GM23248 (cell line): ENCODE data around the gene NOSIP. TPM values are rescaled to one million over a fixed set of nuclear protein-coding genes. Genes with fewer than 3 reads are reported as not detected.
A peak's percentile ranks its signal among the peaks of the same experiment; 100 is the strongest.

Experiments used
- DNase-seq: peaks from one replicate; pipeline ENCODE4 v3.0.0-alpha.2; 2015
- H2AFZ ChIP-seq: fragments of 200-600 bp; sonication (generic); 2 replicates; pipeline ENCODE4 v1.6.1; 2016; ENCODE audit warnings: antibody characterized with exemption
- H3F3A ChIP-seq: fragments of 200-600 bp; sonication (generic); 2 replicates; pipeline ENCODE4 v1.6.1; 2016; ENCODE audit warnings: mild to moderate bottlenecking, antibody characterized with exemption, mixed run types; ENCODE audit not compliant: insufficient read depth
- H3K27ac ChIP-seq: fragments of 200-600 bp; sonication (generic); 2 replicates; pipeline ENCODE4 v1.5.1; 2016; ENCODE audit warnings: mild to moderate bottlenecking
- H3K27me3 ChIP-seq: fragments of 200-600 bp; sonication (generic); replicated peaks from 2 replicates; pipeline ENCODE4 v1.6.1; 2016; ENCODE audit warnings: mild to moderate bottlenecking; ENCODE audit not compliant: insufficient read depth
- H3K36me3 ChIP-seq: fragments of 200-600 bp; sonication (generic); 2 replicates; pipeline ENCODE4 v1.6.1; 2016; ENCODE audit warnings: low read depth, mild to moderate bottlenecking
- H3K4me1 ChIP-seq: fragments of 200-600 bp; sonication (generic); 2 replicates; pipeline ENCODE4 v1.6.1; 2016; ENCODE audit warnings: mild to moderate bottlenecking; ENCODE audit not compliant: insufficient read depth
- H3K4me2 ChIP-seq: fragments of 200-600 bp; sonication (generic); one replicate; pipeline ENCODE4 v1.6.1; 2016; ENCODE audit warnings: mild to moderate bottlenecking; ENCODE audit not compliant: unreplicated experiment
- H3K4me3 ChIP-seq: fragments of 200-600 bp; sonication (generic); 2 replicates; pipeline ENCODE4 v1.5.1; 2016; ENCODE audit warnings: mild to moderate bottlenecking
- H3K79me2 ChIP-seq: fragments of 200-600 bp; sonication (generic); 2 replicates; pipeline ENCODE4 v1.6.1; 2016; ENCODE audit warnings: mild to moderate bottlenecking; ENCODE audit not compliant: insufficient read depth
- H3K9ac ChIP-seq: fragments of 200-600 bp; sonication (generic); 2 replicates; pipeline ENCODE4 v1.6.1; 2016; ENCODE audit warnings: mild to moderate bottlenecking
- H3K9me2 ChIP-seq: fragments of 200-600 bp; sonication (generic); 2 replicates; pipeline ENCODE4 v1.6.1; 2016; ENCODE audit warnings: mixed run types, mild to moderate bottlenecking, moderate library complexity; ENCODE audit not compliant: insufficient read depth
- H3K9me3 ChIP-seq: fragments of 200-600 bp; sonication (generic); one replicate; pipeline ENCODE4 v1.6.1; 2017; ENCODE audit warnings: low read depth
- H4K20me1 ChIP-seq: fragments of 200-600 bp; sonication (generic); 2 replicates; pipeline ENCODE4 v1.6.0; 2016; ENCODE audit not compliant: insufficient read depth
- EZH2 ChIP-seq: fragments of 200-600 bp; sonication (generic); IDR thresholded peaks from 2 replicates; pipeline ENCODE4 v1.6.1; 2018; ENCODE audit warnings: antibody characterized with exemption, mild to moderate bottlenecking; ENCODE audit not compliant: insufficient read depth, poor library complexity, severe bottlenecking
- EZH2phosphoT487 ChIP-seq: fragments of 200-600 bp; sonication (generic); IDR thresholded peaks from 2 replicates; pipeline ENCODE4 v1.6.1; 2018; ENCODE audit warnings: antibody characterized with exemption, moderate library complexity, mild to moderate bottlenecking, low read depth; ENCODE audit not compliant: insufficient read depth
- WGBS, 2 experiments: methylation state at CpG; one replicate each; pipeline ENCODE4 v1.1.6; 2015 to 2017; ENCODE audit warnings: low lambda C conversion rate in 2 of 2, low coverage in 1 of 2; ENCODE audit errors: missing lambda C conversion rate in 2 of 2; 5-methylcytosine and 5-hydroxymethylcytosine counted together
- in situ Hi-C: fragments of 300-500 bp; cut with MboI; formaldehyde crosslinking; loops from 2 replicates; pipeline ENCODE4 v1.15.0; 2020
- polyA plus RNA-seq: library from polyadenylated mRNA; unstranded; fragments of >200 nt; fragmentation: Nextera tagmentation; extraction: Ambion mirVana; gene quantifications from 2 replicates; pipeline ENCODE4 v1.2.1, GENCODE V29; 2016
- total RNA-seq: library from RNA; depleted of rRNA; stranded (reverse); fragments of >200 nt; shearing (Covaris generic); gene quantifications from 2 replicates; pipeline ENCODE4 v1.2.3, GENCODE V29; 2014

NOSIP gene
- total and polyA plus RNA-seq, 2 experiments from 2014 or later, result 53.2 to 84.3 TPM

- peaks cover 88% of the 10 kb centered on the region for H3K79me2 ChIP-seq
- TF ChIP-seq EZH2, result no peak
- TF ChIP-seq EZH2phosphoT487, result no peak
Measured at GRCh38 chr19:49596407-49596806, 16.1 kb upstream of the NOSIP start.

DNA sequence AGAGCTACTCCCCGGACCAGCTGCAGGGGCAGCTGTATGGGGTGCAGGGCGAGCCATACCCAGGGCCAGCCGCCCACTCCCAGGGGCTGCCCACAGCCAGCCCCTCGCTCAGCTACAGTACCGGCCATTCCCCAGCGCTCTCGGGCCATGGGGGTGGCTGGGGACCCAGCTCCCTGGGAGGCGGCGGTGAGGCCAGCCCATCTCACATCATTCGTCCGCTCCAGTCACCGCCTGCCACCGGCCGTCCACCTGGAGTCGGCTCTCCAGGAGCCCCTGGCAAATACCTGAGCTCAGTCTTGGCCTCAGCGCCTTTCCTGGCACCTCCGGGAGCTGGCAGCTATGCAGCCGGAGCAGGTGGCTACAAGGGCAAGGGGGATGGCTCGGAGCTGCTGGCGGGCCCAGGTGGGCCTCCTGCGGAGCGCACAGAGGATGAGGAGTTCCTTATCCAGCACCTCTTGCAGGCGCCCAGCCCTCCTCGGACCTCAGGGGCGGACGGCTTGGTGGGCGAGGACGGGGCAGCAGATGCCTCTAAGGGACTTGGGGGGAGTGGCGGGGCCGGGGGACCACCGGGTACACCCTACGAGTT, 15.6 kb upstream of the NOSIP start:
- Histone ChIP-seq H3K79me2 (peaks cover 84% of the 10 kb centered on the region), H2AFZ (no peak overlapping the region), H3F3A (peaks cover 13% of the 10 kb centered on the region), H3K9me3 (no peaks in the 10 kb centered on the region), H3K9me2 (no peaks in the 10 kb centered on the region), H4K20me1 (peaks cover 6% of the 10 kb centered on the region; the same call in 1 of the 2 replicates), H3K36me3 (peaks cover 4% of the 10 kb centered on the region; the same call in 1 of the 2 replicates), H3K4me3 (no peak overlapping the region), H3K9ac (no peak overlapping the region), H3K27me3 (no peaks in the 10 kb centered on the region), H3K27ac (no peak overlapping the region), H3K4me1 (peaks cover 9% of the 10 kb centered on the region), H3K4me2 (no peak overlapping the region)
- no peak for DNase-seq
- no peak for TF ChIP-seq EZH2
- no peak for TF ChIP-seq EZH2phosphoT487
- WGBS, 2 experiments, result 92 to 94% methylated on average over 24 to 32 of the region's 32 CpGs
- in situ Hi-C loops, result no loop called here

More at GRCh38 chr19:49596407-49596806, 16.1 kb upstream of the NOSIP start:
- WGBS, 2 experiments, result 84 to 92% methylated on average over 5 to 14 of the region's 15 CpGs
- H3K36me3 ChIP-seq, result peaks cover 4% of the 10 kb centered on the region; the same call in 1 of the 2 replicates
- H3F3A ChIP-seq, result peaks cover 13% of the 10 kb centered on the region
- H3K27me3 ChIP-seq, result no peaks in the 10 kb centered on the region
- no peaks in the 10 kb centered on the region for H3K9me2 ChIP-seq
- no peak overlapping the region for H2AFZ ChIP-seq
- in situ Hi-C loops, result no loop called here
- H3K4me2 ChIP-seq, result no peak overlapping the region
- DNase-seq, result no peak
- peaks cover 9% of the 10 kb centered on the region for H3K4me1 ChIP-seq
- H3K27ac ChIP-seq, result no peak overlapping the region
- H3K9me3 ChIP-seq, result no peaks in the 10 kb centered on the region
- peaks cover 6% of the 10 kb centered on the region; the same call in 1 of the 2 replicates for H4K20me1 ChIP-seq
- no peak overlapping the region for H3K9ac ChIP-seq
- no peak overlapping the region for H3K4me3 ChIP-seq

- no peak for DNase-seq
- H3K4me2 ChIP-seq, result no peak overlapping the region
Measured at GRCh38 chr19:49594993-49595818, 14.8 kb upstream of the NOSIP start.

GRCh38 chr19:49594157-49594992, 14.0 kb upstream of the NOSIP start:
- Histone ChIP-seq H3F3A (peaks cover 13% of the 10 kb centered on the region), H3K9me3 (no peaks in the 10 kb centered on the region), H3K27me3 (no peaks in the 10 kb centered on the region), H3K4me3 (no peak overlapping the region; the same call in 1 of the 2 replicates), H3K9me2 (no peaks in the 10 kb centered on the region), H3K4me1 (peaks cover 9% of the 10 kb centered on the region), H3K36me3 (no peaks in the 10 kb centered on the region; the same call in 1 of the 2 replicates), H3K4me2 (no peak overlapping the region), H2AFZ (no peak overlapping the region), H3K27ac (peak overlapping the region; percentile 59), H4K20me1 (peaks cover 6% of the 10 kb centered on the region; the same call in 1 of the 2 replicates), H3K9ac (peak overlapping the region; percentile 58; the same call in 1 of the 2 replicates), H3K79me2 (peaks cover 69% of the 10 kb centered on the region)
- WGBS, 2 experiments, result 80 to 88% methylated on average over 26 to 35 of the region's 35 CpGs
- DNase-seq, result no peak
- in situ Hi-C loops, result no loop called here
- TF ChIP-seq EZH2 (no peak), EZH2phosphoT487 (no peak)

More at GRCh38 chr19:49594993-49595818, 14.8 kb upstream of the NOSIP start:
- Histone ChIP-seq H3K9me3 (no peaks in the 10 kb centered on the region), H2AFZ (no peak overlapping the region), H3K27ac (no peak overlapping the region), H3K36me3 (peaks cover 3% of the 10 kb centered on the region; the same call in 1 of the 2 replicates), H3K9ac (no peak overlapping the region), H3K4me3 (no peak overlapping the region), H3K9me2 (no peaks in the 10 kb centered on the region), H3F3A (peaks cover 13% of the 10 kb centered on the region), H4K20me1 (peaks cover 6% of the 10 kb centered on the region; the same call in 1 of the 2 replicates), H3K79me2 (peaks cover 77% of the 10 kb centered on the region), H3K27me3 (no peaks in the 10 kb centered on the region), H3K4me1 (peaks cover 9% of the 10 kb centered on the region)
- 85 to 91% methylated on average over 15 to 33 of the region's 35 CpGs for WGBS, 2 experiments
- TF ChIP-seq EZH2 (no peak), EZH2phosphoT487 (no peak)
- in situ Hi-C loops, result no loop called here
